ENCODE data around the gene PEX5L.

PEX5L gene

DNA sequence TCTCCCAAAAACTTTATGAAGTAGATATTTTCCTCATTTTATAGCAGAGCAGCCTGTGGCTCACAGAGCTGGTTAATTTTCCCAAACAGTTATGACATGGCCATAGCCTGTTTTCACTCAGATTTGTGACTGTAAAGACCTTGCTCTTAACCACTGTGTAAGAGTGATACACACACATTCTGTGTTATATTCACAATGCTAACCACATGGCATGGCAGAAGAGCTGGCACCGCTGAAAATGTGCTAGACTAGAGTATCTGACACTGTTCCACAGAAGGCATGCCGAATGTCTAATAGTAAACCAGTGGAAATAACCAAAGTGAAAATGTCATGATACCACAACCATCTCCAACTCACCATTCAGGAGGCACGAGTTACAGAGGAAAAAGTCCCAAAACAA lies 71.8 kb downstream of the PEX5L start:
- Histone ChIP-seq H3K27ac (no peak overlapping the region), H3K9ac (no peak overlapping the region), H3K36me3 (no peaks in the 10 kb centered on the region), H3K4me1 (peaks cover 16 to 35% (median 29%) of the 10 kb centered on the region in 10 experiments), H3K9me3 (replicated peaks in 1 of 11) (peaks cover 0 to 14% (median 0%) of the 10 kb centered on the region in 11 experiments; a peak in 9 of 22 replicates), H3K4me2 (no peak overlapping the region), H4K20me1 (no peaks in the 10 kb centered on the region), H3K4me3 (no peak overlapping the region), H3K27me3 (0 out of 22 replicates have a peak, but pooled peaks cover 0 to 6% (median 0%) of the 10 kb centered on the region in 11 experiments)
- TF ChIP-seq Cebpa-rat (IDR thresholded peaks at IDR 0.05), result no peak

DNA sequence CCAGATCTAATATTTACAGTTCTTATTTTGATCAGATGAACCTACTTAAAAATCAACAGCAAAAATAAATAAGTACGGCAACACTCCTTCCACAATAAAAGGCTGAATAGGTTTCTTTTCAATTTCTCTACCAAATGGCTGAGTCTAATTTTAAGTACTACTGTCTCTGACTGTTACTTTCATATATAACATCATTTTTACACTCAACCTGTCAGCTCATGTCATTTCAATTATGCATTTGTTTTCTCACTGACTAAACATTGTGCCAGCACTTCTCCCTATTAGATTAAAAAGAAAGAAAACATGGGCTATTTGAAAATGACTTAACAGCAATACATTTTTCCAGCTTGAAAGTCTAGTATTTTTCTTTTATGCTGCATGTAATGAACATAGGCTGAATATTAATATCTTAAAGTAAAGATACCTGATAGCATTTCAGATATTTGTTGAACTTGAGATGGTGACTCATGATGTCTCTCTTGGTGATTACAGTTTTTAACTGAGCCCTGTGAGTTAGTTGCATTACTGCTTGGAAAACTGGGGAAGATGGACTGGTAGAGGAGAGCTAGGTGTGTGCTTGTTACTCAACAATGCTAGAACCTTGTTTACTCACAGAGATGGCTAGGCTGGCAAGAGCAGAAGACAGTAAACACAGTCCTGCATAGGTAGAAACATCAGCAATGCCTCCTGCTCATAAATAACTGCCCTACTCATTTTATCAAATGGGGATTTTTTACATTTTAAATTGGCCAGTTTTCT lies 73.9 kb downstream of the PEX5L start:
- no peak overlapping the region for H3K4me3 ChIP-seq
- H3K9me3 ChIP-seq (replicated peaks in 1 of 11), result 0 out of 22 replicates have a peak, but pooled peaks cover 0 to 4% (median 0%) of the 10 kb centered on the region in 11 experiments
- no peaks in the 10 kb centered on the region for H4K20me1 ChIP-seq
- peaks cover 0 to 6% (median 0%) of the 10 kb centered on the region in 11 experiments; a peak in 3 of 22 replicates for H3K27me3 ChIP-seq
- peak overlapping the region in 6 of 11 experiments; percentile 69 to 90 (median 80); a peak in 10 of 22 replicates for H3K4me2 ChIP-seq
- peaks cover 23 to 56% (median 45%) of the 10 kb centered on the region in 10 experiments for H3K4me1 ChIP-seq
- no peaks in the 10 kb centered on the region for H3K36me3 ChIP-seq
- TF ChIP-seq Cebpa-rat (IDR thresholded peaks at IDR 0.05), result no peak
- H3K27ac ChIP-seq, result peak overlapping the region in 1 of 11 experiments; percentile 55; a peak in 1 of 22 replicates
- H3K9ac ChIP-seq, result no peak overlapping the region

- peak overlapping the region in 6 of 11 experiments; percentile 33 to 66 (median 44); a peak in 9 of 22 replicates for H3K27ac ChIP-seq
- 0 out of 22 replicates have a peak, but pooled peaks cover 0 to 4% (median 0%) of the 10 kb centered on the region in 11 experiments for H3K9me3 ChIP-seq (replicated peaks in 1 of 11)
- peak overlapping the region in 2 of 11 experiments; percentile 29 to 38; a peak in 2 of 22 replicates for H3K9ac ChIP-seq
- H3K4me1 ChIP-seq, result peaks cover 34 to 67% (median 56%) of the 10 kb centered on the region in 10 experiments
- H3K36me3 ChIP-seq, result no peaks in the 10 kb centered on the region
- no peak for TF ChIP-seq Cebpa-rat (IDR thresholded peaks at IDR 0.05)
- H3K4me2 ChIP-seq, result peak overlapping the region; percentile 57 to 90 (median 74)
- no peaks in the 10 kb centered on the region for H4K20me1 ChIP-seq
- no peak overlapping the region for H3K4me3 ChIP-seq
- peaks cover 0 to 11% (median 0%) of the 10 kb centered on the region in 11 experiments; a peak in 4 of 22 replicates for H3K27me3 ChIP-seq
Measured at GRCh38 chr3:179961703-179962078, 75.0 kb downstream of the PEX5L start.

- Histone ChIP-seq H3K36me3 (no peaks in the 10 kb centered on the region), H3K9ac (peak overlapping the region in 2 of 11 experiments; percentile 29 to 38; a peak in 3 of 22 replicates), H3K4me2 (peak overlapping the region; percentile 57 to 90 (median 74)), H3K4me3 (peak overlapping the region in 1 of 10 experiments; percentile 9; a peak in 1 of 20 replicates), H3K27me3 (peaks cover 0 to 11% (median 0%) of the 10 kb centered on the region in 11 experiments; a peak in 4 of 22 replicates), H3K9me3 (replicated peaks in 1 of 11) (0 out of 22 replicates have a peak, but pooled peaks cover 0 to 4% (median 0%) of the 10 kb centered on the region in 11 experiments), H3K4me1 (peaks cover 39 to 71% (median 61%) of the 10 kb centered on the region in 10 experiments), H4K20me1 (no peaks in the 10 kb centered on the region), H3K27ac (peak overlapping the region in 6 of 11 experiments; percentile 33 to 66 (median 44); a peak in 9 of 22 replicates)
- TF ChIP-seq Cebpa-rat (IDR thresholded peaks at IDR 0.05), result no peak
Measured at GRCh38 chr3:179961071-179961702, 75.5 kb downstream of the PEX5L start.

- Histone ChIP-seq H3K9me3 (replicated peaks in 1 of 11) (peaks cover 0 to 16% (median under 1%) of the 10 kb centered on the region in 11 experiments; a peak in 7 of 22 replicates), H3K4me1 (peaks cover 43 to 92% (median 80%) of the 10 kb centered on the region in 10 experiments), H4K20me1 (no peaks in the 10 kb centered on the region), H3K36me3 (no peaks in the 10 kb centered on the region), H3K4me3 (no peak overlapping the region), H3K4me2 (peak overlapping the region in 9 of 11 experiments; percentile 17 to 90 (median 81); a peak in 13 of 22 replicates), H3K27ac (no peak overlapping the region; a peak in 1 of 22 replicates), H3K9ac (no peak overlapping the region), H3K27me3 (peaks cover 0 to 11% (median 0%) of the 10 kb centered on the region in 11 experiments; a peak in 4 of 22 replicates)
- TF ChIP-seq Cebpa-rat (IDR thresholded peaks at IDR 0.05), result no peak
Measured at GRCh38 chr3:179958759-179959158, 78.0 kb downstream of the PEX5L start.

DNA sequence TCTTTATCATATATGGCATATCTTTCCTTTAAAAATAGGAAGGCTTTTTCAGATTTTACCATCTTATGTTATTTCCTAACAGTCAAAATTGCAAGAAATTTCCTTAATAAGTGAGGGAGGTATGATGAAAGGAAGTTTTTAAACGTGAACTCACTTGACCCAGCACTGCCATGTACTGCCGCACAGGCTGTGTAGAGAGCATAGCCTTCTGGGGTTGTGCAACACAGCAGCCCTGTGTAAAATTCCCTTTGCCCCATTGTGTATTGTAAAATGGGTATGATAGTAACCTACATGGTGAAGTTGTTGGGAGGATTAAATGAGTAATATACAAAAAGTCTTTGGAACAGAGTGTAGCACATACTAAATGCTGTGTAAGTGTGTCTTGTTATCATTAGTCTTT lies 78.6 kb downstream of the PEX5L start:
- TF ChIP-seq Cebpa-rat (IDR thresholded peaks at IDR 0.05), result no peak
- H3K9me3 ChIP-seq (replicated peaks in 1 of 11), result peaks cover 0 to 22% (median 7%) of the 10 kb centered on the region in 11 experiments; a peak in 12 of 22 replicates
- H4K20me1 ChIP-seq, result no peaks in the 10 kb centered on the region
- H3K9ac ChIP-seq, result no peak overlapping the region
- peaks cover 43 to 91% (median 80%) of the 10 kb centered on the region in 10 experiments for H3K4me1 ChIP-seq
- H3K27ac ChIP-seq, result peak overlapping the region in 1 of 11 experiments; percentile 68; a peak in 1 of 22 replicates
- H3K36me3 ChIP-seq, result no peaks in the 10 kb centered on the region
- peak overlapping the region in 10 of 11 experiments; percentile 42 to 90 (median 82); a peak in 20 of 22 replicates for H3K4me2 ChIP-seq
- no peak overlapping the region for H3K4me3 ChIP-seq
- H3K27me3 ChIP-seq, result peaks cover 0 to 11% (median 0%) of the 10 kb centered on the region in 11 experiments; a peak in 4 of 22 replicates

GRCh38 chr3:179957264-179957845 lies 79.4 kb downstream of the PEX5L start:
- Histone ChIP-seq H3K4me1 (peaks cover 43 to 83% (median 76%) of the 10 kb centered on the region in 10 experiments), H3K9me3 (replicated peaks in 1 of 11) (peaks cover 0 to 22% (median 7%) of the 10 kb centered on the region in 11 experiments; a peak in 13 of 22 replicates), H4K20me1 (no peaks in the 10 kb centered on the region), H3K27me3 (peaks cover 0 to 11% (median 0%) of the 10 kb centered on the region in 11 experiments; a peak in 4 of 22 replicates), H3K27ac (peak overlapping the region in 7 of 11 experiments; percentile 0 to 68 (median 41); a peak in 9 of 22 replicates), H3K4me3 (peak overlapping the region in 2 of 10 experiments; percentile 0 to 16; a peak in 1 of 20 replicates), H3K4me2 (peak overlapping the region; percentile 56 to 90 (median 81)), H3K9ac (peak overlapping the region in 1 of 11 experiments; percentile 20; a peak in 1 of 22 replicates), H3K36me3 (no peaks in the 10 kb centered on the region)
- TF ChIP-seq Cebpa-rat (IDR thresholded peaks at IDR 0.05), result no peak

DNA sequence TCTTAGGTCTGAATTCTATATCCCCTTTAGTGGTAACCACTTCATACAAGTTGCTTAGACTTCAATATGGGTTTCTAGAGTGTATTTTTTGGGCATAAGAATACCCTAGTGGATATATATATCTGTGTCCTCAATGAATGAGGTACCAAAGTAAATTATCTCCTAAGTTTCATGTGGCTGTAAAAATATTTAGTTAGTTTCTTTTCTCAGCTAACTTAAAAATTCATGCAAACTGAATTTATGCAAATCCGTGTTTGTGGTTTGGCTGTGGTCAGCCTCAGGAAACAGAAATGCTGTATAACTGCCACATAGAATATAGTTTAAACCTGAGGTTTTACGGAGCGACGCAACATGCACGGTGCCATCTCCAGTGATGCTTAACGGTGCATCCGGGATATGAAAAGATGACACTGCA lies 80.3 kb downstream of the PEX5L start:
- Histone ChIP-seq H3K4me1 (peaks cover 38 to 74% (median 67%) of the 10 kb centered on the region in 10 experiments), H3K9me3 (replicated peaks in 1 of 11) (peaks cover 0 to 22% (median 7%) of the 10 kb centered on the region in 11 experiments; a peak in 13 of 22 replicates), H3K27ac (peak overlapping the region in 9 of 11 experiments; percentile 1 to 68 (median 49); a peak in 14 of 22 replicates), H3K4me3 (peak overlapping the region in 1 of 10 experiments; percentile 16; a peak in 1 of 20 replicates), H3K9ac (no peak overlapping the region; a peak in 1 of 22 replicates), H4K20me1 (no peaks in the 10 kb centered on the region), H3K4me2 (peak overlapping the region; percentile 56 to 90 (median 81)), H3K36me3 (no peaks in the 10 kb centered on the region), H3K27me3 (peaks cover 0 to 11% (median 0%) of the 10 kb centered on the region in 11 experiments; a peak in 4 of 22 replicates)
- 0 out of 22 replicates have a peak, but pooled peaks of 1 of the 11 experiments have one; percentile 14 for TF ChIP-seq Cebpa-rat (IDR thresholded peaks at IDR 0.05)
